HG03108 (cell line): ENCODE results near the gene CXCR4.

Experiments
- ATAC-seq: cut with Tn5 transposase; IDR thresholded peaks from one replicate; pipeline ENCODE4 v1.9.1; 2021; ENCODE audit warnings: moderate library complexity; ENCODE audit not compliant: unreplicated experiment

Gene CXCR4

DNA sequence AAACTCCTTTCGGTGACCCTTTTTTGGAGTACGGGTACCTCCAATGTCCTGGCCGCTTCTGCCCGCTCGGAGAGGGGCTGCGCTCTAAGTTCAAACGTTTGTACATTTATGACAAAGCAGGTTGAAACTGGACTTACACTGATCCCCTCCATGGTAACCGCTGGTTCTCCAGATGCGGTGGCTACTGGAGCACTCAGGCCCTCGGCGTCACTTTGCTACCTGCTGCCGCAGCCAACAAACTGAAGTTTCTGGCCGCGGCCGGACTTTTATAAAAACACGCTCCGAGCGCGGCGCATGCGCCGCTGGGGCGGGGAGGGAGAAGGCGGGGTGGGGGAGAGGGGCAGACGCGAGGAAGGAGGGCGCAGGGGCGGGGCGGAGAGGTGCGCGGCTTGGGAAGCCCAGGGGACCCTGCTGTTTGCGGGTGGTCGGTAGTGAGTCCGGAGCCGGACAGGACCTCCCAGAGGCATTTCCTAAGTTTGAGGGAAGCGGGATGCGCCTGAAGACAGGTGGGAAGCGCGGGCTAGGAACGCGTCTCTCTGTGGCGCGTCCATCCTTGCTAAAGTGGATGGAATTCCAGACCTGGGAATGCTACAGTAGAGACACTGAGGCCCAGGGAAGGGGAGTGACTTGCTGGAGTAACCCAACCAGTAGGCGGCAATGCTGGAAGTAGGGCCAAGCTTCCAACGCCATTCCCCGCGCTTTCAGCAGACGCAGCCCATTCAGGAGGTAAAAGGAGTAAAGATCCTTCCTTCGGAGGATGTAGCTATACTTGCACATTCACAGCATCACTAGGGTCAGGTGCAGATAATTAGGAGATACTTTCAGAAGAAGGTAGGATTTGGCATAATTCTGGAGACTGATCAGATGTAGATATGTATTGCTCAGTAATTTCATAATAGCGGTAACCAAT, at the start of gene CXCR4:
Gene CXCR4, minus strand, starts transcription at position 241 of the 910 bp plus-strand sequence. Its CDS starts 89 bp downstream, at position 152.
- no peak for ATAC-seq

DNA sequence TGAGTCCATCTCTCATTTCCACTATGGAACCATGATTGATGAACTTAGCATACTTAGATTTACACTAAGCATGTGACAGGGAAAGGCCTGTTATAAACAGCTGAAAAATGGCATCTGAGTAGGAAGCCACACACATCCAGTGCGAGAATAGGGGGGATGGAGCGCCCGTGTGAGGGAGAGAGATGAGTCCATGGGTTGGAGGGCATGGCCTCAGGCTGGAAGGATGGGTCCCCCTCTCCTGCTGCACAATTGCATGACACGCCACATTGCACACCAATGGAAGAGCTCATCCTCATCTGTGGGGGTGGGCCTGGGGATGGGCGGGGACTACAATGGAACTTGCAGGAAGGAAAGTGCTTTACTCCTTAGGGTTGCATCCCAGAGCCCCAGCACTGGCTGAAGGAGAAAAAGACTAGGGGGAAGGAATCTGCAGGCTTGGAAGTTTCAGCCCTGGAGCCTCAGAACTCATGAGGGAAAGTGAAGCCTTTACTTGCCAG, 46.4 kb upstream of the CXCR4 start:
- no peak for ATAC-seq

DNA sequence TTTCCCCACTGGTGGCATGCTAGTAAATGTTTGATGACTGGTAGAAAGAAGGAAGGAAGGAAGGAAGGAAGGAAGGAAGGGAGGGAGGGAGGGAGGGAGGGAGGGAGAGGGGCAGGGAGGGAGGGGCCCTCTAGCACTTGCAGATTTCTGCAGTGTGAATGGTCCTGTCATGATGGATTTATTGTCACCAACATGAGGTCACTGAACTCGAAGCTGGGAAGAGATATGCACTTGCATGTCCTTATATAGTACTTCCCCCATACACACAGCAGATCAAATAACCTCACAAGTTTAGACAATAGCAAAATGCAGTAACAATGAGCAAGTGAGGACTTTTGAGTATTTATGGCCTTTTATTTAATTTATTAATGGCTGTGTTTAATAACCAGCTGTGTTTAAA, 44.5 kb upstream of the CXCR4 start:
- ATAC-seq, result no peak

DNA sequence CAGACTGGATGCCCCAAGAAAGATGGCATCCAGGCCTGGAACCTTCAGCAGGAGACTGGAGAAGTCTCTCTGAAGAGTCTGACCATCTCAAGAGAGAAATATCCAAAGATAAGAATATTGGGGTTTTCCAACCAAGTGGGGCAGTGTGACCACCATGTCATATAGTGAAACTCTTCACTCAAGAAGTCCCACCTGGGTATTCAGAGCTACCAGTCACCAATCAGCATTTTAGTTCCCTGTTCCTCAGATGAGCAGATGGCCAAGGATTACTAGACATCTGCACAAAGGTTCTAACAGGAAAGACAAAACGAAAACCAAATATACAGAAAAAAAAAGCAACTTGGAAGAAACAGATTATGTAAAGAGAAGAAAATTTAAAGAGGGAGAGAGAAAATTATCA, 38.5 kb upstream of the CXCR4 start:
- no peak for ATAC-seq

DNA sequence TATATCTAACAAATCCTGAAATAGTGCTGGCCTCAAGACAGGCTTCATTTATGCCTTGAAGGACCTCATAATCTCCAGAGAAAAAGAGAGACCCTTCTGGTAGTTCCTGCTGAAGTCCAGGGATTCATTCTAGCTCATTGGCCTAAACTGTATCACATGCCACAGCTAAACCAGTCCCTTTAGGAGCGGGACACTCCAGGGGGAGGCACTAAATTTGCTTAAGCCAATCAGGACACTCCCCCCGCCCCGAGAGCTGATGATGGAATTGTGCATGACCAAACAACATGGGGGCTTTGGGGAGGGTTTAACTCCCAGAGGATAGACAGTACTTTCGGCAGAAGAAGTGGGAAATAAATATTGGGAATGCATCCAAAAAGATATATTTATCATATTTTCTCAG, 36.4 kb upstream of the CXCR4 start:
- ATAC-seq, result no peak

DNA sequence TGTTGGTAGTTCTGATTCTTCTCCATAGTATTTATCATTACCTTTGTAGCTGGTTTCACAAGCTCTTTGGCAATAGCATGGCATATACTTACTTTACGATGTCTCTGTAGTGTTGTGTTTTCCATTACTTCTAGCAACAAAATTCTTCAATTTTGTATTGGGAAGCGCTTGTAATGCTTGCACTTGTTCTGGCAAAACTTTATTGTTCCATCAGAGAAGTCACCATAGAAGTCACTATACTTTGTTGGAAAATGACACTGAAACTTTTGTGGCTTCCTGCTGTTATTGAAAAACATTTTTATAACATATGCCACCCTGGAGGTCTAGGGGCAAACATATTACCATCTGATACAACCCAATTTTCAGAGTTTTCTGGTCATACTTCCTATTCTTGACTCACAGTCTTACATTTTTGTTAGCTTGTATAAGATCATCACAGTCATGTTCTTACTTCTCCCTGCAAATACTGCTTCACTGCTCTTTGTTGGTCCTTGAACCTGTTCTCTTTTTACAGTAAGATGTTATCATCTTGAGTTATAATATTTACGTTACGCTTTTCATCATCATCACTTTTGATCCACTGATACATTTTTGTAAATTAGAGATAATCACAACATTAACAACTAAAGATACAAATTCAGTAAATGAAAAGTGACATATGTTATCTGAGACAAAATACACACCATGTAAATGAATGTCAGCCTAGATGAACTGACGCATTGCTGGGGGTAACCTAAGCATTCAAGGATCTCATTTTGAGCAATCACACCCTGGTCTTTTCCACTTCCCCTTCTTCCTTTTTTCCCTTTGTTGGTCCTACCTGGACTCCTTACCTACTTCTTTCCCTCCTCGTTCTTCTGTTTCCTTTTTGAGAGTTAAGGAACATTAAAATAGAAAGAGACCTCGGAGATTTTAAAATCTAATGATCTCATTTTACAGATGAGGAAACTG, 33.3 kb upstream of the CXCR4 start:
- ATAC-seq, result no peak

DNA sequence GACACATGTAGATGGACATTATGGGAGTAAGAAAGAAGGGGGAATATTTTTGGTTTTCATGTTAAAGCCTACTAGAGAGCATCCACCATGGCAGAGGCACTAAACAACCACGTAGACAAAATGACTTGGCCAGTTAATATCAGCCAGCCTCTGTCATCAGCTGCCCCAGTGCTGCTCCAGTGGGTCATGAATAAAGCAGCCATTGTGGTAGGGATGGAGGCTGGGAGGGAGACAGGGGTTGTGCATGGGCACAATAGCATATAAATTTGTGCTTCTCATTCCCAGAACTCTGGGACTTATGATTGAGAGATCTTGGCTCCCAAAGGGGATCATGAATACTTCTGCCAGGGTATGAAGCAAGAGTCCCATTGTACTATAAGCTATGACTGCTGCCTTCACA, 31.1 kb upstream of the CXCR4 start:
- no peak for ATAC-seq

DNA sequence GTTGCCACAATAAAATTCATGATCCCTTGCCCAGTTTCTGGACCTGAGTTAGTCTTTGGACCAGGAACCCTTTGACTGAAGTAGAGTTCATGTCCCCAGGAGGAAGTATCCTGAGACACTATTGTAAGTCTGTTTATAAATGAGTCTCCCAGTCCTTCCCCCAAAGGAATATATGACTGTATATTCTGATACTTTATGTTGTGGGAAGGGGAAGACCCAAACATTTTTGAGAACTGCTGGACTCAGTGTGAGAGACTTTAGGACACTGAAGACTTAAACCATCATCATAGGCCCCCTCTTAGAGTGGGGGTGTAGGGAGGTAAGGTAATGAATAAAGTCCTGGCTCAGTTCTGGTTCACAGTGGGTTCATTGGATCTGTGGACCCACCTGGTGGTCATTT, 28.6 kb upstream of the CXCR4 start:
- no peak for ATAC-seq

DNA sequence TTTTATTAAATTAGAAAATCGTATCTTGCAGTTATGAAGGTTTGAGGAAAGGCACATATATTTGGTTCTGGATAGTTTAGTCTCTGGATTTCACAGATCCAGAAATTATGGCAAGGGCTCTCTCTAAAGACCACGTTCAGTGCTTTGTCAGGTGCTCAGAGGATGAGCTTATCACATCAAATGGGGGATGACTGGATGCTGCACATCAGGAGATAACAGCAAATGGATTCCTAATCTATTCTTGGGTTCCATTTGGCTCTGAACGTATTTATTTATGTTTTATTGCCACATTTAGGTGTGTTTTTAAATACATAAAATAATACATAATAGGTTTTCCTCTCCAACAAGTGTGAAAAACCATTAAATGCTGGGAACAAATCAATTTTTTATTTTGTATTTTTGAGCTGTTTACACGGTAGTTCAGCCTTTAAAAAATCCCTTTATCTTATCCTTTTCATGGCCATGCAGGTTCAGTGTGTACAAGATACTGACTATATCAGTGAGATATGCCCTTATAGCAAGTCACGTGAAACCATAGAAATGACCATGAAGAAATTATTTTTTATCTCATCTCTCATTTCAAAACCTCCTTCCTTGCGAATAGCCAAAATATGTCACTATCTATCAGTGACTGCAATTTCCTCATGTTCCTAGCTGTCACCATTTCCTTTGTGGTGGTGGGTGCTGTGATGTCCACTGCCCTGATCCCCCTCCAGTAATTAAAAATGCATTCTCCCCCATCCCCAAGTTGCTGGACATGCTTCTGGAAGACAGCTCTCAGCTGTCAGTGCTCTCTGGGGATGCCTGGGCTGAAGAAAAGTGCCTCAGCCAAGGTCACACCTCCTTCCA, 25.9 kb upstream of the CXCR4 start:
- no peak for ATAC-seq

DNA sequence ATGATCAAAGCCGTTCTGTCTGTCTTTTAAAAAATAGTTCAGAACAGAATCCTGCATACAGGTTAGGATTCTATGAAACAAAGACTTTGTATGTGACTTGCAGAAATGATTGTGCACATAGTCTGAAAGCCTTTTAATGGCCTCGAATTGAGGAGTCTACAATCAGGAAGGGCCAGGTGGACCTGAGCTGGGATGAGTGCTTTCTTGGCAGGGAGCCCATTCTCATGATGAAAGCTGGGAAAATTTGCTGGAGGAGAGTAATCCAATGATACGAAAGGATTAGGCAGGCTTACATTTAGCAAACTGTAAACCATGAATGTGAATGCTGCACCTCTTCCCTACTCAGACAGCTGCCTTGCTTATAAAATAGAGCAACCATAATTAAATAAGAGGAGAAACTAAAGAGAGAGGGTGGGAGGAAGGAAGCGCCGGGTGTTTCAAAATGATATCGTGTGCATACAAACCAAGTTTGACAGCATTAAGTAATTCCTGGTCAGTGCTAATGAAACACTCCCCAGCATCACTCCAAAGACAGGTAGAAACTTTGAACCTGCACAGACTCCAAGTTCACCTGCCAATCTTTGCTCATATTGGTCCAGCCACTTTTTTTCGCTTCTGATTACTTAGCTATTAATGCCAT, 23.7 kb upstream of the CXCR4 start:
- no peak for ATAC-seq

DNA sequence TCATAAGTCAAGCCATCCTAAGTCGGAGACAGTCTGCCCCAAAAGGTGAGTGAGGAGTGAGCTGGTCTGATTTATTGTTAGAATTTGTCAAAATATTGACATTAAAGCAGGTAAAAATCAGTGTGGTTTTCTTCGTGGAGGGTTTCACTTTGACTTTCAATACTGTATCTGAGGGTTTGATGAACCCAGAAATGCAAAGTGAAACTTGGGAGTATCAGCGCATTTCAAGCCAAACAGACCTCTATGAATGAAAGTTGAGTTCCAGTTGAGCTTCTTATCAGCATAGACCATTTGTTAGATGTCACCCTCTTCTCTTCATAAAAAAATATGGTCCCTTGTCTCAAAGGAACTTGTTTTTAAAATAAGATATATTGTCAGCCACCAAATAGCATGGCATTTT, 21.7 kb upstream of the CXCR4 start:
- no peak for ATAC-seq

DNA sequence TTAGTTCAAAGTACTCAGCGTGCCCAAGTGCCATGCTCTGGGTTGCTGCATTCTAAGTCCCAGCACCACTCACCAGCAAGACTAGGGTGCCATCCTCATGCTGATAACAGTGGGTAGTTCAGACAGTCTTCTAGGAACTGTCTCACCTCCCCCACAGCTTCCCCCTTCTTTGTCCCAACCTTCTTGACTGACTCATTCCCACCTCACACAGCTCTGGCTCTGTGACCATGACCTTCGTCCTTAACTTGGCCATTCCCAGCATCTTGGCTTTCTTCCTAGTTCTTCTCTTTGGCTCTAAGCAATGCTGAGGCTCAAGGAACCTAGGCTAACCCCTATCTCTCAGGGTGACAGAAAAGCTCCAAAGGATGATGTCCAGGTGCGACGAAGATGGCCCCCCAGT, 20.0 kb upstream of the CXCR4 start:
- no peak for ATAC-seq

DNA sequence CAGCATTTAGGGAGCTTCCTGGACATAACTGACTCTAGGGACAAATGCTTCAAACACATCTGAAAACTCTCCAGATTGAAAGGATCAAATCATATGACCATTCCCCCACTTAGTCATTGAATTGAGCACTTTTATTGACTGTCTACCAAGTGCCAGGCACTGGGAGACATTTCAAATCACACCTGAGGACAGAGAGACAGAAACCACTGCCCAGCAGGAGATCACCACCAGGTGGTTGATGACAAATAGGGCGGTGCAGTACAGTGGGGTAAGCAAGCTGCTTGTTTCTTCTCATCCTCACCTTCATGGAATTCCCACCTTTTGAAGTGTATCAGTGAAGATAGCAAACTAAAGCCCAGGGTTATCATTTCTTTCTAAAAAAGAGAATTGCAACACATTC, 19.0 kb upstream of the CXCR4 start:
- no peak for ATAC-seq

DNA sequence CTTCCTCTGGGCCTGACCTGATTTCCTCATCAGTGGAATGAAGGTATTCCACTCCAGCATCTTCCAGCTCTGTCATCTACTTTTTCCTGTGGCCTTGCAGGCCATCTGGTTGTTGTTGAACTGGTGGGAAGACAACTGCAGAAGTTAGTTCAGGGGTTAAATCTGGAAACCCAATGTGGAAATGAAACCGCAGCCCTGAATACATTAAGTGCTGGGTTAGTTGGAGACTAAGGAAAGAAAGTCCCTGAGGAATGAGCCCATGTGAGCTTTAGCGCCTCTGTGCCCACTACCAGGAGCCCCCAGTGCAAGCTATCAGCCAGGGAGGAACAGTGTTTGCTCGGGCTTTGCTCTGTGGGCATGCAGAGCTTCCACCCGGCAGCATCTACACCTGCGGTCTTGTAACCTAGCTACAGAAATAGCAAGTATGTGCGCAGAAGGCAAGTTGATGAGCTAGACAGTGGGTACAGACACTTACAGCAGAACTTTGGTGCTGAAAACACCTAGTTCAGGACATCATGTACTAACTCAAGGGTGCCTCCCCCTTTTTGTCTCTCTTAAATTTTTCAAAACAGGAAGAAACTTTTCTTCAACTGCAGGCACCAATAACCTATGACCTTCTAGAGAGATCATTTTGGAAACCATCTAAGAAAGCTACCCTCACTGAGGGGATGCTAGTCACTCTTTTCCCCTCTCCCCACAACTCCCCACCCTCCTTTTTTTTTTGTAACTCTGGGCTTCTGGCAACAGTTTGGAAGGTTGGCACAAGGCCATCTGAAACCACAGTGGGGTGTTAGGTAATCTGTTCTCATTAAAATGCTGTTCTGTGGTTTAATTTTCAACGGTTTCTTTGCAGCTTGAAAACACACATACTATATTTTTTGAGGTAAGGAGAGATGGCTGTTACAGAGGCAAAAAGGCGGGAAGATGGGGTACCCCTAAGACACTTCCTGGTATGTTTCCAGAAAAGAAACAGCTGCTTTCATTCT, 18.3 kb upstream of the CXCR4 start:
- ATAC-seq, result peak; percentile 42

DNA sequence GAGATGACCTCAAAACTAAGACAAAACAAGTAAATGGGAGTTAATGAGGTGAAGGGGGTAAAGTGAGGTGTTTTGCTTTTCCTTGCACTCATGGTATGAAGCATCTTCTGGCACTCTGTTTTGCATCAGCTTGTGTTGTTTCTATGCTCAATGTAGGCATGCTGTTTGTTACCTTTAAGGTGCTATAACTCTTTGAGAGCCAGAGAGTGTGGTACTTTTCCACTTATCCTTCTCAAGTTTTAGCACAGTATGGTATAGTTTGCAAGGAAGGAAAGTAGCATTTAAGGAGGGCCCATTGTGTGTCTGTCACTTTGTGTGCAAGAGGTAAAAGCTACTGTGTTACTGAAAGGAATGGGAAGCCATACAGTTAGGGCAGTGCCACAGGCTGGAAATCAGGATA, 17.5 kb upstream of the CXCR4 start:
- ATAC-seq, result no peak

DNA sequence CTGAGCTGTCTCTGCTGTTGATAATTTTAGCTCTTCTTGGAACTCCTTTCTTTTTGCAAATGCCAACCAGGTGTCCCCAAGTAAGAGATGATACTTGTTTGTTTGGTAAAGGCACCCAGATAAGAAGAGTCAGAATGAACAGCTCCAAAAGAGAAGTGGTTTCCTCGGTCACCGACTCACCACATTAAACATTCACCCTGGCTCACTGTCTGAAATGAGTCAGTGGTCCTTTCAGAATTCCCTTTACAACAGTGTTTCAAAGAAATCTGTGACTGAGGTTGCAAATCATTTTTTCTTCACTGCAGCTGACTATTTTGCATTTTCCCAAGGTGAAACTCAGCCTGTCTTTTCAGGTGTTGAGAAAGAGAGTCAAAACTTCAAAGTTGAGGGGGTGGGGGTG, 16.2 kb upstream of the CXCR4 start:
- peak; percentile 25 for ATAC-seq

DNA sequence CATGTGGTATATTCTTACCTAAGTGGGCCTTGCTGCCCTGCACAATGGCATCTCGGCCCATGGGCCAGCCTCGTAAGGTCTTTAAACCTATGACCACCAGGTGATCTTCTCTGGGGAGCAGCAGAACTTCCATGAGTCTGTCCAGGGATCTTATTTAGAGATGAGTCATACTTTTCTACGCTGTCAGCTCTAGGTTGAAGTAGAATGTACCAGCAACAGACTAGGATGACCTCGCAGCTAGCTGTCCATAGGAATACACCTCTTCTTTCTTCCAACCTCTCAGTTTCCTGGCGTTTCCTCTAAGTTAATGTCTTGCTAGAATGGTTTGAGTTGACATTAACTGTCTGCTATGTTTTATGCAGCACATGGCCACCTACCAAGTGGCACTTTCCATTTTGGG, 15.6 kb upstream of the CXCR4 start:
- no peak for ATAC-seq

DNA sequence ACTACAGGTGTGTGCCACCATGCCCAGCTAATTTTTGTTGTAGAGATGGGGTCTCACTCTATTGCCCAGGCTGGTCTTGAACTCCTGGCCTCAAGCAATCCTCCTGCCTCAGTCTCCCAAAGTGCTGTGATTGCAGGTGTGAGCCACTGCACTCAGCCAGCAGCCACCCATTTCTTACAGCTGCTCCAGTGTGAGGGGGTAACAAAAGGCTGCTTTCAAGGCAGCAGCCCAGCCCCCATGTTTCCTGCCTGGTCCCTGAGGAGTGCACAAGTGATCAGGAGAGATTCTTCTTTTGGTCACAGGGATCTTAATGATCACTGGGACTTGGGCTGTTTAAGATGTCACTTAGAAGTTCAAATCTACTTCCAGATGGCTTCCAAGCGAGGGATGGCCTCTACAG, 15.2 kb upstream of the CXCR4 start:
- no peak for ATAC-seq

DNA sequence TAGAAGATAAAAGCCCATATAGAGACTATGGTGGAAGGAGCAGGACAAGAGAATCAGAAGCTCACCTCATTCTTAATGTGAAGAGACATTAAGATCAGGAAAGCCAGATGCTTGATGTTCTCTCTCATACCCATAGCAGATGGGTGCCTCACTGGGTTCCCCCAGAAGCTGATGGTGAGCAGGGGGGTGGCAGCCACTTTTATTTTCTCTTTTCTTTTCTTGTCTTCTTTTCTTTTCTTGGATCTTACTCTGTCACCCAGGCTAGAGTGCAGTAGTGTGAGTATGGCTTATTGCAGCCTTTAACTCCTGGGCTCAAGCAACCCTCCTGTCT, 14.8 kb upstream of the CXCR4 start:
- no peak for ATAC-seq
